WI38 (cell line): ENCODE measurements around the gene DYNC1I1.

Experiments used
- H3K4me3 ChIP-seq: 2 replicates; pipeline ENCODE4 v1.5.1; 2011; ENCODE audit warnings: low read depth, mild to moderate bottlenecking, control low read depth, low read length
- TF ChIP-seq, protein P1 (sequence below): IDR thresholded peaks from 2 replicates; pipeline ENCODE4 v1.5.1; 2012; ENCODE audit warnings: low read depth, mild to moderate bottlenecking, control low read depth, low read length

The DYNC1I1 gene

GRCh38 chr7:96088579-96088978 is 316.2 kb downstream of the DYNC1I1 start:
- TF ChIP-seq, protein P1, sequence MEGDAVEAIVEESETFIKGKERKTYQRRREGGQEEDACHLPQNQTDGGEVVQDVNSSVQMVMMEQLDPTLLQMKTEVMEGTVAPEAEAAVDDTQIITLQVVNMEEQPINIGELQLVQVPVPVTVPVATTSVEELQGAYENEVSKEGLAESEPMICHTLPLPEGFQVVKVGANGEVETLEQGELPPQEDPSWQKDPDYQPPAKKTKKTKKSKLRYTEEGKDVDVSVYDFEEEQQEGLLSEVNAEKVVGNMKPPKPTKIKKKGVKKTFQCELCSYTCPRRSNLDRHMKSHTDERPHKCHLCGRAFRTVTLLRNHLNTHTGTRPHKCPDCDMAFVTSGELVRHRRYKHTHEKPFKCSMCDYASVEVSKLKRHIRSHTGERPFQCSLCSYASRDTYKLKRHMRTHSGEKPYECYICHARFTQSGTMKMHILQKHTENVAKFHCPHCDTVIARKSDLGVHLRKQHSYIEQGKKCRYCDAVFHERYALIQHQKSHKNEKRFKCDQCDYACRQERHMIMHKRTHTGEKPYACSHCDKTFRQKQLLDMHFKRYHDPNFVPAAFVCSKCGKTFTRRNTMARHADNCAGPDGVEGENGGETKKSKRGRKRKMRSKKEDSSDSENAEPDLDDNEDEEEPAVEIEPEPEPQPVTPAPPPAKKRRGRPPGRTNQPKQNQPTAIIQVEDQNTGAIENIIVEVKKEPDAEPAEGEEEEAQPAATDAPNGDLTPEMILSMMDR = no peak

DNA sequence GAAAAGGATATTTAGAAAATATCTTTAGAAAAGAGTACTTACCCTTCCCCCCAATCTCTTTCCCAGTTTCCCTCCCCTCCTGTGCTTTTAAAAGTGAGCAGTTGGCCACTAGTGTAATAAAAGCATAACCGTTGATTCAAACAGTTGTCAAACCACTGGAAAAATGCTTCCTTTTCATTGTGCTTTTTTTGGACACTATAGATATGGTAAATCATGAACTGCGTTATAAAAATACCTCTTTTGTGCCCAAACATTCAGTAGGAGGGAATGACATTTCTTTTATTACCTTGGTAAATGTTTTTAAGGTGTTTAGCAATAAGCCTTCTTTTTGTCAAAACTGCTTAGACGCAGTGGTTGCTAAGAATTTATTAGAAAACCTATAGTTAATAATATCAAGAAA is 317.2 kb downstream of the DYNC1I1 start:
- H3K4me3 ChIP-seq = no peak overlapping the region
- TF ChIP-seq, protein P1 = no peak

More at GRCh38 chr7:96088579-96088978, 316.2 kb downstream of the DYNC1I1 start:
- H3K4me3 ChIP-seq = no peak overlapping the region

GRCh38 chr7:96090756-96091155 is 318.4 kb downstream of the DYNC1I1 start:
- TF ChIP-seq, protein P1 = no peak

GRCh38 chr7:96093435-96093834 is 321.1 kb downstream of the DYNC1I1 start:
- TF ChIP-seq, protein P1 = no peak
- no peak overlapping the region for H3K4me3 ChIP-seq

More at GRCh38 chr7:96090756-96091155, 318.4 kb downstream of the DYNC1I1 start:
- no peak overlapping the region for H3K4me3 ChIP-seq

DNA sequence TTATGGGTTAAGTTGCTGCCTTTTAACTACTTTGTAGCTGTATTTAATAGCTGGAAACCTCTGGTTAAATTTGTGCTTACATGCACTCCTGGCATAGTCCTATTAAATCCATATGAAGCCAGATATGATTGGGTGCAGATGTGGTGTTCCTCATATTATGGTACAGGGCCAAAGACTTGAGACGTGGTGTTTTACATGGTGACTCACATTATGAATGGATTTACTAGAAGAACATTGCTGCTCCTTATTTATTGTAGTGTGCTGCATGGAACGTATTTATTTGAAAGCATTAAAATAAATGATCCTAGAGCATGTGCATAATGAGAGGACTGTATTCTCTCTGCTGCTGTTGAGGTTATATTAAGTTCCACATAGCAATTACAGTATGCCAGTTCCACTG is 325.5 kb downstream of the DYNC1I1 start:
- no peak overlapping the region for H3K4me3 ChIP-seq
- TF ChIP-seq, protein P1 = no peak

DNA sequence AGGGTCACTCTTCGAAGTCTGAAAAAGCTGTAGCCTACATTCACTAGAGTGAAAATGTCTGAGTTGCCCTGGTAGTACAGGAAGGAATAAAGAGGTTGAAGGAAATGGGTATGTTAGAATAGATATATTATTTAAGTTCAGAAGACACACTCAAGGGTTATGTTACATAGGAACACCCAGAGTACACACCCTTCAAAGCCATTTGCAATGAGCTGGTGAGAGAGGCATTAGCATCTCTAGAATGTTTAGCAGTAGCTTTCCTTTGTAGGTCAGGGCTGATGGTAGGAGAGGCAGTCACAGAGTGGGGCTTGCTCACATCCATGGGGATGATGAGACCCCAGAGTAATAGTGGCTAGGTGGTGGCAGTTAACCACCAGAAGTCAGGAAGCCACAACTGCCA is 328.4 kb downstream of the DYNC1I1 start:
- TF ChIP-seq, protein P1 = no peak
- no peak overlapping the region for H3K4me3 ChIP-seq

GRCh38 chr7:96102096-96102811 is 329.9 kb downstream of the DYNC1I1 start:
- H3K4me3 ChIP-seq = no peak overlapping the region
- TF ChIP-seq, protein P1 = no peak
